Spleen (tissue), 7 donors: Measurements from ENCODE around the gene BLID.

Experiments used
- POLR2A ChIP-seq, 3 donors: fragments of 450-650 bp; IDR thresholded peaks; one replicate each; pipeline ENCODE4 v1.5.1; 2017; ENCODE audit warnings: antibody characterized with exemption in 3 of 3, mild to moderate bottlenecking in 1 of 3
- POLR2AphosphoS5 ChIP-seq, 3 donors: sonication (generic); formaldehyde crosslinking; IDR thresholded peaks; one replicate each; pipeline ENCODE4 v1.5.1; 2017; ENCODE audit warnings: antibody characterized with exemption in 3 of 3
- TF ChIP-seq, protein P1 (sequence below), 11 experiments: fragments of 200-600 bp in 7 of 11; fragments of 450-650 bp in 4 of 11; sonication (generic) in 4 of 11; IDR thresholded peaks in 8 of 11; conservative IDR thresholded peaks in 3 of 11; 1 replicate in 7 of 11; 2 replicates in 4 of 11; pipeline versions ENCODE4 v1.4.0 to v1.8.0; 2016 to 2021; ENCODE audit warnings: antibody characterized with exemption in 11 of 11, inconsistent platforms in 4 of 11, mild to moderate bottlenecking in 1 of 11
- donor health status: DM: no; HTN: no; CAD: no; lungs with moderate emphysema.
- donor health status: DM: no; HTN: no; CAD: no.
- donor health status: DM: no; HTN: no; CAD: no.

- TF ChIP-seq, protein P1, sequence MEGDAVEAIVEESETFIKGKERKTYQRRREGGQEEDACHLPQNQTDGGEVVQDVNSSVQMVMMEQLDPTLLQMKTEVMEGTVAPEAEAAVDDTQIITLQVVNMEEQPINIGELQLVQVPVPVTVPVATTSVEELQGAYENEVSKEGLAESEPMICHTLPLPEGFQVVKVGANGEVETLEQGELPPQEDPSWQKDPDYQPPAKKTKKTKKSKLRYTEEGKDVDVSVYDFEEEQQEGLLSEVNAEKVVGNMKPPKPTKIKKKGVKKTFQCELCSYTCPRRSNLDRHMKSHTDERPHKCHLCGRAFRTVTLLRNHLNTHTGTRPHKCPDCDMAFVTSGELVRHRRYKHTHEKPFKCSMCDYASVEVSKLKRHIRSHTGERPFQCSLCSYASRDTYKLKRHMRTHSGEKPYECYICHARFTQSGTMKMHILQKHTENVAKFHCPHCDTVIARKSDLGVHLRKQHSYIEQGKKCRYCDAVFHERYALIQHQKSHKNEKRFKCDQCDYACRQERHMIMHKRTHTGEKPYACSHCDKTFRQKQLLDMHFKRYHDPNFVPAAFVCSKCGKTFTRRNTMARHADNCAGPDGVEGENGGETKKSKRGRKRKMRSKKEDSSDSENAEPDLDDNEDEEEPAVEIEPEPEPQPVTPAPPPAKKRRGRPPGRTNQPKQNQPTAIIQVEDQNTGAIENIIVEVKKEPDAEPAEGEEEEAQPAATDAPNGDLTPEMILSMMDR (IDR thresholded peaks at IDR 0.05 in 8 of 11, conservative IDR thresholded peaks at IDR 0.05 in 3 of 11) = no peak
- TF ChIP-seq POLR2A (IDR thresholded peaks at IDR 0.05) = no peak
- no peak for TF ChIP-seq POLR2AphosphoS5 (IDR thresholded peaks at IDR 0.05)
Observed at GRCh38 chr11:122068141-122068540, 47.9 kb downstream of the BLID start.
